ENCODE data around the gene UBE2O.

UBE2O gene

GRCh38 chr17:76484228-76484725 is 31.3 kb upstream of the UBE2O start:
- H3K27ac ChIP-seq = no peak overlapping the region
- TF ChIP-seq ZFX (IDR thresholded peaks at IDR 0.05) (no peak), CTCF (conservative IDR thresholded peaks at IDR 0.05) (no peak)

- TF ChIP-seq ZFX (IDR thresholded peaks at IDR 0.05) (no peak), CTCF (conservative IDR thresholded peaks at IDR 0.05) (no peak)
- no peak overlapping the region for H3K27ac ChIP-seq
Measured at GRCh38 chr17:76481071-76481655, 28.2 kb upstream of the UBE2O start.

DNA sequence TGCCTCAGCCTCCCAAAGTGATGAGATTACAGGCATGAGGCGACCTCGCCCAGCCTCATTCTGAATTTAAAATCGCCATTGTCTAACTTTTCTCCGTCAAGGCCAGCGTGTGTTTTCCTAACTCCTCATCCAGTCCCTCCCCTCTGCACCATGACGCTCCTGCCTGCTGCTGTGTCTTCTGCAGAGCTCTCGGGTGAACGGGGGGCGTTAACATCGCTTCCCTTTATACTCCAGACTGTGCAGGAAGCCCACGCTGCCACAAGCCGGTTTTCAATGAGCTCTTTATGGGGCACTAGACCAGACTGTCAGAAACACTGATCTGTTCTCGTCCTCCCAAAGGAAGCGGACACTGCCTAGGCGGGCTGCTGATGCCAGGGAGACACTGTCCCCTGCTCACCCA is 27.7 kb upstream of the UBE2O start:
- TF ChIP-seq CTCF (conservative IDR thresholded peaks at IDR 0.05) (no peak), ZFX (IDR thresholded peaks at IDR 0.05) (no peak)
- no peak overlapping the region for H3K27ac ChIP-seq

DNA sequence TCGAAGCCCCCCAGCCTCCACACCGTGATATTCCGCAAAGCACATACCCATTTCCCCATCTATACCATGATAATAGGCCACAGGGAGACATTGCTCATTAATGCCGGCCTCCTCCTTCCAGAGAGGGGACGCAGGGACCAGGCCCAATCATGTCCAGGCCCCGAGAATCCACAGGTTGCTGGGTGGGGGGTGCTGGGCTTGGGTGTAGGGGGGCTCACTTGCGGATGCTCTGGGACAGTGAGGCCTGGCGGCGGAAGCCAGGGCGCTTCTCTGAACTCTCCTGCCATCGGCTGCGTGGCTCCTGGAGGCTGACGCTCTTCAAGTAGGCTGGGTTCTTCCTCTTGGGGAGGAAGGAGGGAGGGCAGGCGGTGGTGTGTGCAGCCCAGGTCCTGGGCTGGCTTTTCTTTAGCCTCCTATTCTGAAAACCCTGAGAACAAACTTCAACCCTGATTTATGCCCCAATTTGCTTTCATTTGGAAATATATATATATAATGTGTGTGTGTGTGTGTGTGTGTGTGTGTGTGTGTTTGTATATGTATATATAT is 26.6 kb upstream of the UBE2O start:
- TF ChIP-seq CTCF (conservative IDR thresholded peaks at IDR 0.05) (no peak), ZFX (IDR thresholded peaks at IDR 0.05) (no peak)
- H3K27ac ChIP-seq = no peak overlapping the region

DNA sequence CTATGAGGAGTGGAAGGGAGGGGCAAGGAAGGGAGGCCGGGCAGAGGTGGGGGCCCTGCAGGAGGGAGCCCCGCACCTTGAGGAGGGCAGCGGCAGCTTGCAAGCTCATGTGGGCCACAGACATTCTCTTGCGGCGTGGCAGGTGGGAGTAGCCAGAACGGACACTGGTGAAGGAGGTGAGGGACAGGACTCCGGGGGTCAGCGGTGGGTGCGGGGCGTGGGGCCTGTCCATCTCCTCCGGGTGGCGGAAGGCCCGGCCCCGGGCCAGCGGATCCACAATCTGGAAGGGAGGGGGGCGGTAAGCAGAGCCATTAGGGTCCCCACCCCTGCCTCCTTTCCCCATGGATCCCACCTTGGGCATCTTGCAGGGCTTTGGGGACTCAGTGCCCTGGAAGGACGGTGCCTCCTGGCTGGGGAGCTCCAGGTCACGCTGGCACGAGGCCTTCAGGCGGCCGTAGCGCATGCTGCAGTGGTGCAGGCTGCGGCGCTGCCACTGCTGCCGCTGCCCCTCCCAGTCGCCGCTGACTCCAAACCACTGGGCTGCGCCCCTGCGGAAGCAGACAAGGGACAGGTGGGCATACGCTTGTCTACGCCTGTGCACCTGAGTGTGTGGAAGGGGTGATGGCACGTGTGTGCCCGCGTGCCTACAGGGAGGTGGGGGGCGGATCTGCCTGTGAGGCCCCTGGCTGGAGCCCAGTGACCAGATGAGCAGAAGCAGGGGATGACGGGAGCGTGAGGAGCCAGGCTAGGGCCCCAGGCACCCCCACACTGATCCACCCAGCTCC is 26.0 kb upstream of the UBE2O start:
- TF ChIP-seq ZFX (IDR thresholded peaks at IDR 0.05) (no peak), CTCF (conservative IDR thresholded peaks at IDR 0.05) (no peak)
- H3K27ac ChIP-seq = no peak overlapping the region

GRCh38 chr17:76478097-76478496 is 25.1 kb upstream of the UBE2O start:
- H3K27ac ChIP-seq = no peak overlapping the region
- TF ChIP-seq CTCF (conservative IDR thresholded peaks at IDR 0.05) = no peak
- TF ChIP-seq ZFX (IDR thresholded peaks at IDR 0.05) = no peak

- H3K27ac ChIP-seq = no peak overlapping the region
- TF ChIP-seq CTCF (conservative IDR thresholded peaks at IDR 0.05) (no peak), ZFX (IDR thresholded peaks at IDR 0.05) (no peak)
Measured at GRCh38 chr17:76477576-76477975, 24.6 kb upstream of the UBE2O start.

Measured in C4-2B (cell line).